ENCODE measurements around the gene GRK5. TPM values are rescaled to one million over a fixed set of nuclear protein-coding genes. Genes with fewer than 3 reads are reported as not detected.

Gene GRK5
- total RNA-seq, 1 donor from 2014 or later = 163 TPM

DNA sequence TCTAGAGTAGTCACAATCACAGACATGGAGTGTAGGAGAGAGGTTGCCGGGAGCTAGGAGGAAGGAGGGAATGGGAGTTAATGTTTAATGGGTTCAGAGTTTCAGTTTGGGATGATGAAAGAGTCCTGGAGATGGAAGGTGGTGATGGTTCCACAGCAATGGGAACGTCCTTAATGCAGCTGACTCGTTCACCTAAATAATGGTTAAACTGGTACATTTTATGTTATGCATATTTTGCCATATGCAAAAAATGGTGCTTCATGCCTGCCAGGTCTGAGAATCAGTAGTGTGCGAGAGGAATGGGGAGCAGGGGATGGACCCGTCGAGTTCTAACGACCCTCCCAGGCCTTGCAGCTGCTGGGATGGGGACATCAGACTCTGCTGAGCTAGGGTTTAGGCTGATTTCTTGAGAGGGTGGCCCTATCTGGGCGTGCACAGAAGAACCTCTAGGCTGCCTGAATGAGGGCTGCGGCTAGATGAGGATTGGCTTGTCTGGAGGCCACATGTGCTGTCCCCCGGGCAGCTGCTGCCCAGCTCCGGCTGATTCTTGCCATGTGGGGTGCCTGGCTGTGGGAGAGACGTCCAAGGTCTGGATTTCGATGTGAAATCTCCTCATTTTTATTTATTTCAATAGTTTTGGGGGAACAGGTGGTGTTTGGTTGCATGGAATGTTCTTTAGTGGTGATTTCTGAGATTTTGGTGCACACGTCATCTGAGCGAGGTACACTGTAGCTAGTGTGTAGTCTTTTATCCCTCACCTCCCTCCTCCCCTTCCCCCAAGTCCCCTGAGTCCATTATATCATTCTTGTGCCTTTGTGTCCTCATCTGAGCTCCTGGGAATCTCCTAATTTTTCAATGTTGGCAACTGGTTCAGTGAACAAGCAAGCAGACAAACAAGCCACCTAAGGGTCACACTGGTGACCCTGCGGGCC lies 116.0 kb downstream of the GRK5 start:
- no peak for DNase-seq (ENCODE audit: low spot score)
- TF ChIP-seq CTCF (IDR thresholded peaks at IDR 0.05; ENCODE audit: unreplicated experiment) = no peak
- Mint-ChIP-seq H3K36me3 (ENCODE audit: low read depth, unreplicated experiment) (peaks cover 40% of the 10 kb centered on the region), H3K4me1 (ENCODE audit: unreplicated experiment) (peaks cover 64% of the 10 kb centered on the region), H3K27me3 (ENCODE audit: unreplicated experiment) (peaks cover 33% of the 10 kb centered on the region), H3K4me3 (ENCODE audit: unreplicated experiment) (peak overlapping the region; percentile 39), H3K27ac (ENCODE audit: unreplicated experiment) (peak overlapping the region; percentile 57), H3K9me3 (ENCODE audit: unreplicated experiment) (no peaks in the 10 kb centered on the region)

GRCh38 chr10:119325131-119325530 lies 117.8 kb downstream of the GRK5 start:
- H3K4me1 Mint-ChIP-seq (ENCODE audit: unreplicated experiment) = peaks cover 49% of the 10 kb centered on the region
- TF ChIP-seq CTCF (IDR thresholded peaks at IDR 0.05; ENCODE audit: unreplicated experiment) = no peak
- peaks cover 26% of the 10 kb centered on the region for H3K27me3 Mint-ChIP-seq (ENCODE audit: unreplicated experiment)
- H3K9me3 Mint-ChIP-seq (ENCODE audit: unreplicated experiment) = no peaks in the 10 kb centered on the region
- H3K27ac Mint-ChIP-seq (ENCODE audit: unreplicated experiment) = no peak overlapping the region
- DNase-seq (ENCODE audit: low spot score) = no peak
- peaks cover 49% of the 10 kb centered on the region for H3K36me3 Mint-ChIP-seq (ENCODE audit: low read depth, unreplicated experiment)
- no peak overlapping the region for H3K4me3 Mint-ChIP-seq (ENCODE audit: unreplicated experiment)

DNA sequence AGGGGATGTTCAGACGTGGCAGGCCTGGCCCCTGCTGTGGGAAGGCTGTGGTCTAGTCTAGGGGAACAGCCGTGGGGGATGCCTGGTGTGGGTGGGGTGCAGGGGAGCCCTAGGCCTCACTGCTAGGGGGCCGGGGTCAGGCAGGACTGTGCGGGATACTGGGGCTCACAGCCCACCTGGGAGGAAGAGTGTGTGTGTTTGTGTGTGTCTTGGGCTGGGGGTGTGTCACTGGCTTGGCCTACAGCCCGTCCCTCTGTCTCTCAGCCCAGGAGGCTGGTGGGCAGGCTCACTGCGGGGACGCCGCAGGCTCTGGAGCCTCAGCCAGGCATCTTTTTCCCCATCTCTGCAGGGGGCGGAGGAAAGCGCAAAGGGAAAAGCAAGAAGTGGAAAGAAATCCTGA lies 118.8 kb downstream of the GRK5 start:
- Mint-ChIP-seq H3K27ac (ENCODE audit: unreplicated experiment) (peak overlapping the region; percentile 54), H3K4me3 (ENCODE audit: unreplicated experiment) (no peak overlapping the region), H3K36me3 (ENCODE audit: low read depth, unreplicated experiment) (peaks cover 44% of the 10 kb centered on the region), H3K4me1 (ENCODE audit: unreplicated experiment) (peaks cover 41% of the 10 kb centered on the region), H3K9me3 (ENCODE audit: unreplicated experiment) (no peaks in the 10 kb centered on the region), H3K27me3 (ENCODE audit: unreplicated experiment) (peaks cover 25% of the 10 kb centered on the region)
- no peak for TF ChIP-seq CTCF (IDR thresholded peaks at IDR 0.05; ENCODE audit: unreplicated experiment)
- DNase-seq (ENCODE audit: low spot score) = no peak

- Mint-ChIP-seq H3K4me3 (ENCODE audit: unreplicated experiment) (no peak overlapping the region), H3K4me1 (ENCODE audit: unreplicated experiment) (peaks cover 35% of the 10 kb centered on the region), H3K27me3 (ENCODE audit: unreplicated experiment) (peaks cover 22% of the 10 kb centered on the region), H3K9me3 (ENCODE audit: unreplicated experiment) (no peaks in the 10 kb centered on the region), H3K36me3 (ENCODE audit: low read depth, unreplicated experiment) (peaks cover 37% of the 10 kb centered on the region), H3K27ac (ENCODE audit: unreplicated experiment) (no peak overlapping the region)
- no peak for TF ChIP-seq CTCF (IDR thresholded peaks at IDR 0.05; ENCODE audit: unreplicated experiment)
- no peak for DNase-seq (ENCODE audit: low spot score)
Observed at GRCh38 chr10:119327096-119327745, 119.8 kb downstream of the GRK5 start.

DNA sequence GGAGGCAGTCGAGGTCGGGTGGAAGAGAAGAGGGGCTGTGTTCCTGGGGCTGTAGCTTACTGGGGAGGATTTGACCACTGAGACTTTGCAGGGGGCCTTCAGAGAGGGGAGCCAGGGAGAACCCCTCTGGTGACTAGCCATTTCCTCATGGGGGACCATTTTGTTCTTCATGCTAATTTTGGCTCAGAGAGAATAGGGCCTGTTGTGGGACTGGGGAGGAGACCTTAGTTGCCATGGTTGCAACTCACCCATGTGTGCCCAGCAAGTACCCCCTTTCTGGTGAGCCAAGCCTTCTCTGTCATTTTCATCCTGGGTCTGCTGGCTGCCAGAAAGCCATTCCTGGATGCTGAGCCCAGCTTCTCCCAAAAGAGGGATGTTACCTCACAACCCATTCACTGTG lies 120.9 kb downstream of the GRK5 start:
- TF ChIP-seq CTCF (IDR thresholded peaks at IDR 0.05; ENCODE audit: unreplicated experiment) = no peak
- Mint-ChIP-seq H3K27me3 (ENCODE audit: unreplicated experiment) (peaks cover 21% of the 10 kb centered on the region), H3K36me3 (ENCODE audit: low read depth, unreplicated experiment) (peaks cover 38% of the 10 kb centered on the region), H3K9me3 (ENCODE audit: unreplicated experiment) (no peaks in the 10 kb centered on the region), H3K4me1 (ENCODE audit: unreplicated experiment) (peaks cover 31% of the 10 kb centered on the region), H3K27ac (ENCODE audit: unreplicated experiment) (no peak overlapping the region), H3K4me3 (ENCODE audit: unreplicated experiment) (peak overlapping the region; percentile 39)
- DNase-seq (ENCODE audit: low spot score) = no peak

All from endothelial cell (in vitro differentiated cells).